Stomach (tissue), 9 donors: ENCODE measurements around the gene DYSF. TPM values are rescaled to one million over a fixed set of nuclear protein-coding genes. Genes with fewer than 3 reads are reported as not detected.

ENCODE experiments used
- DNase-seq, 2 donors: peaks; one replicate each; pipeline versions ENCODE4 v3.0.0 to v3.0.0-alpha.2; 2013 to 2019
- H3K27ac ChIP-seq, 5 donors: fragments of 200-600 bp in 4 of 5; sonication (generic) in 4 of 5; one replicate each; pipeline ENCODE4 v1.5.1; 2013 to 2019; ENCODE audit warnings: mild to moderate bottlenecking in 1 of 5, moderate library complexity in 1 of 5
- H3K27me3 ChIP-seq, 3 donors: fragments of 200-600 bp; sonication (generic); one replicate each; pipeline ENCODE4 v1.5.1; 2017 to 2019; ENCODE audit warnings: mixed run types in 1 of 3
- H3K36me3 ChIP-seq, 4 donors: fragments of 200-600 bp; sonication (generic); 1 replicate in 3 of 4; 2 replicates in 1 of 4; pipeline ENCODE4 v1.5.1; 2016 to 2019
- H3K4me1 ChIP-seq, 4 donors: fragments of 200-600 bp; sonication (generic); one replicate each; pipeline ENCODE4 v1.5.1; 2016 to 2019
- H3K4me3 ChIP-seq, 4 donors: fragments of 200-600 bp; sonication (generic) in 3 of 4; one replicate each; pipeline ENCODE4 v1.5.1; 2016 to 2019; ENCODE audit warnings: mild to moderate bottlenecking in 1 of 4
- H3K9me3 ChIP-seq, 4 donors: fragments of 200-600 bp; sonication (generic); one replicate each; pipeline ENCODE4 v1.5.1; 2016 to 2019
- CTCF ChIP-seq, 7 experiments: fragments of 450-650 bp in 4 of 7; fragments of 200-600 bp in 3 of 7; sonication (generic) in 3 of 7; IDR thresholded peaks; one replicate each; pipeline ENCODE4 v1.5.1; 2016 to 2019; ENCODE audit warnings: antibody characterized with exemption in 7 of 7, control low read depth in 2 of 7, mild to moderate bottlenecking in 1 of 7
- EP300 ChIP-seq: sonication (generic); formaldehyde crosslinking; IDR thresholded peaks from one replicate; pipeline ENCODE4 v1.6.1; 2017; ENCODE audit warnings: antibody characterized with exemption
- POLR2A ChIP-seq, 4 donors: fragments of 450-650 bp; IDR thresholded peaks; one replicate each; pipeline ENCODE4 v1.6.1; 2016; ENCODE audit warnings: antibody characterized with exemption in 4 of 4, control low read depth in 2 of 4, mild to moderate bottlenecking in 1 of 4, moderate library complexity in 1 of 4
- POLR2AphosphoS5 ChIP-seq, 3 donors: sonication (generic); formaldehyde crosslinking; IDR thresholded peaks; one replicate each; pipeline ENCODE4 v1.6.1; 2016; ENCODE audit warnings: antibody characterized with exemption in 3 of 3
- WGBS, 5 donors: extraction: QIAGEN DNeasy Blood & Tissue Kit in 3 of 5; methylation state at CpG; one replicate each; pipeline versions ENCODE4 v1.1.5 to v1.1.7; 2013 to 2018; 5-methylcytosine and 5-hydroxymethylcytosine counted together
- intact Hi-C: fragments of 100-400 bp; cut with DNase I; formaldehyde crosslinking; loops from one replicate; pipeline ENCODE4 v1.15.1; 2023; ENCODE audit warnings: low total_unique reads
- polyA plus RNA-seq, 3 donors: library from polyadenylated mRNA; stranded (reverse); fragments of 200-250 nt; gene quantifications; one replicate each; pipeline ENCODE4 v1.2.3, GENCODE V29; 2013
- total RNA-seq, 5 donors: library from RNA; depleted of rRNA; stranded (reverse); fragments of >200 nt; gene quantifications; one replicate each; pipeline versions ENCODE4 v1.1.0 to v1.2.3, GENCODE V29; 2014 to 2016
- donor health status: healthy with polysubstance abuse.
- donor health status: Bipolar disorder and iron deficiency.
- donor health status: healthy.

DYSF gene
- total and polyA plus RNA-seq, 8 donors = 2.1 to 13.4 (median 6.1) TPM

DNA sequence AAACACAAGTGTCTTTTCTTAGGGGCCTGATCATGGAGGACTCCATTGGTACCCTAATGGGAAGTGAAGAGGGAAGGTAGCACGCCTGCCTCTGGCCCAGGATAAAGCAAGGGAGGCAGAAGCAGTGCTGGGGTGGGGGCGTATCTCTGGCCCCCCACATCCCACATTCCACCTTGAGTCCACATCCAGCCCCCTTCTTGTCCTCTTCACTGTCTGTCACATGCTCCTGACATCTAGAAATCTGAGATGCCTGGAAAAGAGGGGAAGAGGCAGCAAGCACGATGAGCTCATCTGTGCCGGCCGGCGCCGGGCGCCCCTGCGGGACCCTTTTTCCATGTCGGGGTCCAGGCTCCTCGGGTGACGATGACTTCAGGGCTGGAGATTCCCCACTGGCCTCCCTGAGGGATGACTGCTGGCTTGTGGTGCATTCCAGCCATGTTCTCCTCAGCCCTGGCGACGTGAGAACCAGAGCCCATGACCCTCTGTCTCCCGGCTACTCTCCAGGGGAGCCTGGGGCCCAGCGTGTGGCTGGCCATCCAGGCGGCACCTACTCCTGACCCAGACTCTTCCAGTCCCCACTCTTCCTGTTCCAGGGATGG is 277.5 kb downstream of the DYSF start:
- TF ChIP-seq CTCF (IDR thresholded peaks at IDR 0.05) = no peak
- no peak for TF ChIP-seq POLR2A (IDR thresholded peaks at IDR 0.05)
- TF ChIP-seq EP300 = no peak
- TF ChIP-seq POLR2AphosphoS5 (IDR thresholded peaks at IDR 0.05) = no peak
- H3K9me3 ChIP-seq = no peaks in the 10 kb centered on the region
- no peak overlapping the region for H3K27ac ChIP-seq
- intact Hi-C loops = no loop called here
- H3K4me3 ChIP-seq = no peak overlapping the region
- no peaks in the 10 kb centered on the region for H3K27me3 ChIP-seq
- no peak for DNase-seq
- 83 to 88% (median 86%) methylated on average over 17 of the region's 17 CpGs for WGBS, 5 donors
- H3K4me1 ChIP-seq = no peaks in the 10 kb centered on the region
- H3K36me3 ChIP-seq = no peaks in the 10 kb centered on the region

DNA sequence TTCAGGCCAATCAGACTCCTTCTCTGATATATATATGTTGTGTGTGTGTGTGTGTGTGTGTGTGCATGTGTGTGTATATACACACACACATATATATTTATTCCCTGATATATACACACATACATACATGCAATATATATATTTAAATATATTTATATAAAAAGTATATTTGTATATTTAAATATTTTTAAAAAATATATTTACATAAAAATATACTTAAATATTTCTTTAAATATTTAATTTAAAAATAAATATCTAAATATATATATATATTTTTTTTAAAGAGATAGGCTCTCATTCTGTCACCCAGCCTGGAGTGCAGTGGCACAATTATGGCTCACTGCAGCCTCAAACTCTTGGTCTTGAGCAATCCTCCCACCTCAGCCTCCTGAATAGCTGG is 281.3 kb downstream of the DYSF start:
- TF ChIP-seq POLR2AphosphoS5 (IDR thresholded peaks at IDR 0.05) (no peak), EP300 (no peak), CTCF (IDR thresholded peaks at IDR 0.05) (no peak), POLR2A (IDR thresholded peaks at IDR 0.05) (no peak)
- Histone ChIP-seq H3K36me3 (no peaks in the 10 kb centered on the region), H3K4me3 (no peak overlapping the region), H3K9me3 (no peaks in the 10 kb centered on the region), H3K27ac (no peak overlapping the region), H3K27me3 (no peaks in the 10 kb centered on the region), H3K4me1 (peaks cover 0 to 5% (median 0%) of the 10 kb centered on the region in 4 donors)
- intact Hi-C loops = no loop called here
- DNase-seq = no peak

GRCh38 chr2:71735676-71736075 is 282.3 kb downstream of the DYSF start:
- no peak for DNase-seq
- H3K36me3 ChIP-seq = no peaks in the 10 kb centered on the region
- 88 to 95% (median 89%) methylated on average over 1 of the region's 1 CpG for WGBS, 5 donors
- intact Hi-C loops = no loop called here
- peaks cover 0 to 5% (median 0%) of the 10 kb centered on the region in 4 donors for H3K4me1 ChIP-seq
- no peaks in the 10 kb centered on the region for H3K27me3 ChIP-seq
- no peak overlapping the region for H3K4me3 ChIP-seq
- H3K9me3 ChIP-seq = no peaks in the 10 kb centered on the region
- no peak overlapping the region for H3K27ac ChIP-seq
- TF ChIP-seq CTCF (IDR thresholded peaks at IDR 0.05) (no peak), POLR2A (IDR thresholded peaks at IDR 0.05) (no peak), POLR2AphosphoS5 (IDR thresholded peaks at IDR 0.05) (no peak)

Other genes starting within 250 kb of the DYSF start
- gene PAIP2B, start 226.5 kb upstream of the DYSF start, total RNA-seq = 10 to 100 TPM in 1 of 5 donors, 1 to 10 TPM in 4; 4.9 to 14.1 (median 6.4) TPM
- 10 to 100 TPM in 2 of 3 donors, 1 to 10 TPM in 1; 5.4 to 12.1 (median 11.3) TPM for gene PAIP2B, start 226.5 kb upstream of the DYSF start, polyA plus RNA-seq
- 100 to 1,000 TPM in 4 of 5 donors, 10 to 100 TPM in 1; 92.4 to 411 (median 224) TPM for gene ZNF638, start 121.8 kb upstream of the DYSF start, total RNA-seq
- 10 to 100 TPM; 55.2 to 94.8 (median 59.6) TPM for gene ZNF638, start 121.8 kb upstream of the DYSF start, polyA plus RNA-seq